Measurements from ENCODE around the gene ZNF519. TPM values are rescaled to one million over a fixed set of nuclear protein-coding genes. Genes with fewer than 3 reads are reported as not detected.

ZNF519 gene
- total and polyA plus RNA-seq, 2 of the 8 experiments (the other 6 are each of a cell fraction or from before 2014, with no cell fraction given): 24.0 to 38.6 TPM

GRCh38 chr18:14092625-14093306 lies 39.5 kb downstream of the ZNF519 start:
- Histone ChIP-seq H2BK5ac (ENCODE audit: low read depth, low read length) (no peak overlapping the region), H4K91ac (replicated peaks; ENCODE audit: insufficient read length, low read length) (no peak overlapping the region), H3K79me2 (ENCODE audit: control insufficient read depth in 1 of 2, insufficient read depth in 2 of 2, low read length in 2 of 2) (no peaks in the 10 kb centered on the region), H3K18ac (ENCODE audit: extremely low read depth, low read length) (no peak overlapping the region), H3K79me1 (ENCODE audit: low read depth, low read length) (no peaks in the 10 kb centered on the region; the same call in 1 of the 2 replicates), H3K4me2 (ENCODE audit: insufficient read depth in 1 of 2, low read depth in 2 of 2, low read length in 2 of 2) (no peak overlapping the region), H3K9me3 (ENCODE audit: insufficient read depth in 2 of 2, low read depth in 1 of 2, low read length in 1 of 2) (peaks cover 6 to 9% of the 10 kb centered on the region in 2 experiments; a peak in 2 of 4 replicates), H3K56ac (replicated peaks; ENCODE audit: insufficient read length, low read depth, low read length) (no peak overlapping the region), H3K23ac (ENCODE audit: insufficient read length) (no peak overlapping the region), H4K8ac (ENCODE audit: extremely low read depth, insufficient read depth, low read length) (no peak overlapping the region), H4K5ac (ENCODE audit: insufficient read length, low read depth, low read length) (no peak overlapping the region), H2BK15ac (ENCODE audit: low read length) (no peak overlapping the region), H3K27me3 (replicated peaks in 1 of 4; ENCODE audit: control insufficient read depth in 3 of 4, extremely low read depth in 1 of 4, insufficient read depth in 3 of 4, low read length in 3 of 4) (no peaks in the 10 kb centered on the region), H2AFZ (ENCODE audit: low read length) (no peak overlapping the region), H3K4ac (replicated peaks; ENCODE audit: insufficient read length, low read depth, low read length) (no peak overlapping the region), H4K20me1 (replicated peaks in 1 of 2; ENCODE audit: control insufficient read depth in 1 of 2, insufficient read depth in 2 of 2, low read length in 2 of 2) (no peaks in the 10 kb centered on the region), H3K4me3 (ENCODE audit: extremely low read depth in 1 of 4, insufficient read depth in 2 of 4, low read depth in 3 of 4, low read length in 4 of 4) (no peak overlapping the region), H3K9ac (replicated peaks in 1 of 4; ENCODE audit: extremely low read depth in 1 of 4, low read depth in 3 of 4, low read length in 3 of 4) (no peak overlapping the region), H2BK120ac (replicated peaks; ENCODE audit: low read depth, low read length) (no peak overlapping the region), H3K4me1 (replicated peaks in 1 of 4; ENCODE audit: control insufficient read depth in 3 of 4, insufficient read depth in 4 of 4, low read length in 3 of 4) (no peaks in the 10 kb centered on the region), H2AK5ac (ENCODE audit: low read depth, low read length) (no peak overlapping the region), H3K27ac (ENCODE audit: low read depth, low read length) (no peak overlapping the region), H3K36me3 (ENCODE audit: control insufficient read depth in 2 of 4, insufficient read depth in 4 of 4, low read length in 3 of 4) (peaks cover 2 to 9% (median 3%) of the 10 kb centered on the region in 4 experiments; a peak in 4 of 8 replicates), H2BK12ac (ENCODE audit: low read depth, low read length) (no peak overlapping the region), H2BK20ac (ENCODE audit: low read length) (no peak overlapping the region), H3K23me2 (ENCODE audit: low read depth, low read length) (no peaks in the 10 kb centered on the region), H3K14ac (ENCODE audit: insufficient read length) (no peak overlapping the region)
- POLR2A ChIA-PET (ENCODE audit: partially characterized antibody): no interaction called here
- no peak for DNase-seq (ENCODE audit: low read depth in 1 of 2, low spot score in 2 of 2)
- CTCF ChIA-PET (ENCODE audit: partially characterized antibody): interaction anchor here (0.9 kb wide), 1 partner anchor 161 kb away, joined by 3 read pairs; no protein-coding TSS in a partner anchor
- no peak for FAIRE-seq
- TF ChIP-seq EP300 (IDR thresholded peaks at IDR 0.05; ENCODE audit: borderline replicate concordance in 1 of 2, low read depth in 2 of 2, low read length in 2 of 2) (no peak), TEAD4 (IDR thresholded peaks at IDR 0.05; ENCODE audit: low read depth, low read length) (no peak), MAFK (IDR thresholded peaks at IDR 0.05; ENCODE audit: low read depth, low read length) (no peak), TBP (IDR thresholded peaks at IDR 0.05; ENCODE audit: low read depth, low read length) (no peak), POU5F1 (IDR thresholded peaks at IDR 0.05; ENCODE audit: low read depth, low read length) (no peak)
- TF ChIP-seq, protein P1, sequence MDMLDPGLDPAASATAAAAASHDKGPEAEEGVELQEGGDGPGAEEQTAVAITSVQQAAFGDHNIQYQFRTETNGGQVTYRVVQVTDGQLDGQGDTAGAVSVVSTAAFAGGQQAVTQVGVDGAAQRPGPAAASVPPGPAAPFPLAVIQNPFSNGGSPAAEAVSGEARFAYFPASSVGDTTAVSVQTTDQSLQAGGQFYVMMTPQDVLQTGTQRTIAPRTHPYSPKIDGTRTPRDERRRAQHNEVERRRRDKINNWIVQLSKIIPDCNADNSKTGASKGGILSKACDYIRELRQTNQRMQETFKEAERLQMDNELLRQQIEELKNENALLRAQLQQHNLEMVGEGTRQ (IDR thresholded peaks at IDR 0.05; ENCODE audit: low read length): no peak
- 91% methylated on average over 7 of the region's 7 CpGs; no CpG with 5 or more reads in 1 of the 2 experiments for WGBS, 2 experiments (ENCODE audit: extremely low coverage in 1 of 2, insufficient coverage in 1 of 2, insufficient read length in 1 of 2, insufficient replicate concordance in 2 of 2, low coverage in 1 of 2, low lambda C conversion rate in 2 of 2, missing lambda C conversion rate in 1 of 2)

Measured in H1 (cell line).